HG03039 (cell line): ENCODE data around the gene ITGB3.
"Not testable (repeated sequence)": the region's sequence is repeated elsewhere in the genome, so short reads cannot be mapped to it uniquely, and the experiment has no call there.

ENCODE experiments used
- ATAC-seq: cut with Tn5 transposase; IDR thresholded peaks from one replicate; pipeline ENCODE4 v1.9.1; 2021; ENCODE audit warnings: mild to moderate bottlenecking, moderate library complexity; ENCODE audit not compliant: unreplicated experiment

Gene ITGB3

GRCh38 chr17:47253541-47254402 lies at the start of gene ITGB3:
TSS of gene ITGB3 (plus strand) at chr17:47253827. CDS start at chr17:47253862, 35 bp downstream.
- peak; percentile 77 for ATAC-seq

GRCh38 chr17:47203984-47204721 lies 49.5 kb upstream of the ITGB3 start:
- no peak for ATAC-seq

- no peak for ATAC-seq
Measured at GRCh38 chr17:47204722-47205418, 48.8 kb upstream of the ITGB3 start.

- no peak for ATAC-seq
Measured at GRCh38 chr17:47205419-47205963, 48.1 kb upstream of the ITGB3 start.

GRCh38 chr17:47207143-47208067 lies 46.2 kb upstream of the ITGB3 start:
- ATAC-seq, result no peak

- no peak for ATAC-seq
Measured at GRCh38 chr17:47208744-47209488, 44.7 kb upstream of the ITGB3 start, which contains the start of gene MYL4. TSS of gene MYL4 (plus strand) at chr17:47209348. CDS start at chr17:47209423, 75 bp downstream.

GRCh38 chr17:47209499-47209898 lies 44.1 kb upstream of the ITGB3 start:
- ATAC-seq, result no peak

- ATAC-seq, result no peak
Measured at GRCh38 chr17:47210105-47210504, 43.5 kb upstream of the ITGB3 start.

GRCh38 chr17:47210779-47211178 lies 42.8 kb upstream of the ITGB3 start:
- ATAC-seq, result no peak

- no peak for ATAC-seq
Measured at GRCh38 chr17:47212458-47212857, 41.2 kb upstream of the ITGB3 start.

- ATAC-seq, result no peak
Measured at GRCh38 chr17:47213540-47213939, 40.1 kb upstream of the ITGB3 start.

GRCh38 chr17:47214931-47215330 lies 38.7 kb upstream of the ITGB3 start:
- no peak for ATAC-seq

- not testable (repeated sequence) for ATAC-seq
Measured at GRCh38 chr17:47216821-47217220, 36.8 kb upstream of the ITGB3 start.

GRCh38 chr17:47217279-47217678 lies 36.3 kb upstream of the ITGB3 start:
- ATAC-seq, result not testable (repeated sequence)

- ATAC-seq, result no peak
Measured at GRCh38 chr17:47218896-47219430, 34.7 kb upstream of the ITGB3 start.

GRCh38 chr17:47219621-47220475 lies 33.8 kb upstream of the ITGB3 start:
- ATAC-seq, result no peak

GRCh38 chr17:47220531-47220999 lies 33.1 kb upstream of the ITGB3 start:
- no peak for ATAC-seq

GRCh38 chr17:47221154-47221553 lies 32.5 kb upstream of the ITGB3 start:
- no peak for ATAC-seq
